ENCODE results near the gene PLEKHA5. TPM values are rescaled to one million over a fixed set of nuclear protein-coding genes. Genes with fewer than 3 reads are reported as not detected.

The PLEKHA5 gene
- total and polyA plus RNA-seq, 3 experiments from 2014 or later = 5.5 to 8.6 (median 5.7) TPM

GRCh38 chr12:19263672-19264071 lies 134.1 kb downstream of the PLEKHA5 start:
- Mint-ChIP-seq H3K27ac (no peak overlapping the region), H3K27me3 (no peaks in the 10 kb centered on the region), H3K36me3 (peaks cover 0 to 5% (median 0%) of the 10 kb centered on the region in 3 donors), H3K9me3 (no peaks in the 10 kb centered on the region), H3K4me1 (no peaks in the 10 kb centered on the region), H3K4me3 (no peak overlapping the region)
- Histone ChIP-seq H3K36me3 (ENCODE audit: insufficient read depth, low read length) (no peaks in the 10 kb centered on the region), H3K4me1 (ENCODE audit: insufficient read depth, low read length) (no peaks in the 10 kb centered on the region), H3K27me3 (ENCODE audit: insufficient read depth, low read length, poor library complexity, severe bottlenecking) (no peaks in the 10 kb centered on the region), H3K4me3 (ENCODE audit: low read length) (no peak overlapping the region), H3K9me3 (ENCODE audit: low read length) (no peaks in the 10 kb centered on the region), H3K27ac (ENCODE audit: low read depth, low read length) (no peak overlapping the region)
- POLR2A ChIA-PET = no interaction called here
- CTCF ChIA-PET = no interaction called here
- DNase-seq = no peak

- Mint-ChIP-seq H3K36me3 (peaks cover 0 to 10% (median 9%) of the 10 kb centered on the region in 3 donors), H3K4me1 (peaks cover 19 to 29% (median 21%) of the 10 kb centered on the region in 3 donors), H3K9me3 (no peaks in the 10 kb centered on the region), H3K27ac (peak overlapping the region; percentile 74 to 93 (median 82)), H3K27me3 (no peaks in the 10 kb centered on the region), H3K4me3 (peak overlapping the region in 6 of 7 donors; percentile 48 to 61 (median 52))
- no peaks in the 10 kb centered on the region for H3K36me3 ChIP-seq (ENCODE audit: insufficient read depth, low read length)
- DNase-seq = peak; percentile 48 to 89 (median 60)
- no peaks in the 10 kb centered on the region for H3K9me3 ChIP-seq (ENCODE audit: low read length)
- H3K4me1 ChIP-seq (ENCODE audit: insufficient read depth, low read length) = peaks cover 16% of the 10 kb centered on the region
- ChIA-PET CTCF (interaction anchor here (1.3 to 2.1 kb wide), 2 partner anchors 11 to 88 kb away, joined by 4 read pairs; no protein-coding TSS in a partner anchor), POLR2A (interaction anchor here (1.0 kb wide), 1 partner anchor 166 kb away, joined by 4 read pairs; the partner anchor contains the start of gene AEBP2)
- H3K27me3 ChIP-seq (ENCODE audit: insufficient read depth, low read length, poor library complexity, severe bottlenecking) = no peaks in the 10 kb centered on the region
- no peak overlapping the region for H3K27ac ChIP-seq (ENCODE audit: low read depth, low read length)
- H3K4me3 ChIP-seq (ENCODE audit: low read length) = no peak overlapping the region
These were observed 144.2 kb downstream of the PLEKHA5 start for GRCh38 chr12:19273482-19274330.

GRCh38 chr12:19276767-19277166 lies 147.2 kb downstream of the PLEKHA5 start:
- no peaks in the 10 kb centered on the region for H3K9me3 ChIP-seq (ENCODE audit: low read length)
- DNase-seq = no peak
- peaks cover 1 to 10% (median 5%) of the 10 kb centered on the region in 3 donors for H3K36me3 Mint-ChIP-seq
- POLR2A ChIA-PET = no interaction called here
- peaks cover 16% of the 10 kb centered on the region for H3K4me1 ChIP-seq (ENCODE audit: insufficient read depth, low read length)
- no peak overlapping the region for H3K4me3 Mint-ChIP-seq
- H3K27me3 Mint-ChIP-seq = no peaks in the 10 kb centered on the region
- H3K27ac ChIP-seq (ENCODE audit: low read depth, low read length) = no peak overlapping the region
- no peaks in the 10 kb centered on the region for H3K9me3 Mint-ChIP-seq
- H3K27me3 ChIP-seq (ENCODE audit: insufficient read depth, low read length, poor library complexity, severe bottlenecking) = no peaks in the 10 kb centered on the region
- no peak overlapping the region for H3K27ac Mint-ChIP-seq
- no peak overlapping the region for H3K4me3 ChIP-seq (ENCODE audit: low read length)
- peaks cover 19 to 27% (median 21%) of the 10 kb centered on the region in 3 donors for H3K4me1 Mint-ChIP-seq
- CTCF ChIA-PET = interaction anchor here (0.7 kb wide), 1 partner anchor 40 kb away, joined by 4 read pairs; no protein-coding TSS in a partner anchor
- H3K36me3 ChIP-seq (ENCODE audit: insufficient read depth, low read length) = no peaks in the 10 kb centered on the region

- no peaks in the 10 kb centered on the region for H3K27me3 Mint-ChIP-seq
- H3K9me3 ChIP-seq (ENCODE audit: low read length) = no peaks in the 10 kb centered on the region
- no peak overlapping the region for H3K4me3 Mint-ChIP-seq
- ChIA-PET POLR2A (no interaction called here), CTCF (interaction anchor here (1.0 kb wide), 1 partner anchor 10 kb away, joined by 3 read pairs; no protein-coding TSS in a partner anchor)
- H3K9me3 Mint-ChIP-seq = no peaks in the 10 kb centered on the region
- H3K27me3 ChIP-seq (ENCODE audit: insufficient read depth, low read length, poor library complexity, severe bottlenecking) = no peaks in the 10 kb centered on the region
- H3K27ac Mint-ChIP-seq = no peak overlapping the region
- H3K36me3 ChIP-seq (ENCODE audit: insufficient read depth, low read length) = no peaks in the 10 kb centered on the region
- H3K36me3 Mint-ChIP-seq = peaks cover 1 to 10% (median 5%) of the 10 kb centered on the region in 3 donors
- no peak overlapping the region for H3K27ac ChIP-seq (ENCODE audit: low read depth, low read length)
- no peak for DNase-seq
- H3K4me1 Mint-ChIP-seq = peaks cover 18 to 24% (median 21%) of the 10 kb centered on the region in 3 donors
- H3K4me1 ChIP-seq (ENCODE audit: insufficient read depth, low read length) = peaks cover 16% of the 10 kb centered on the region
- no peak overlapping the region for H3K4me3 ChIP-seq (ENCODE audit: low read length)
These were observed 148.2 kb downstream of the PLEKHA5 start for GRCh38 chr12:19277711-19278110.

- Histone ChIP-seq H3K4me1 (ENCODE audit: insufficient read depth, low read length) (peaks cover 14% of the 10 kb centered on the region), H3K4me3 (ENCODE audit: low read length) (no peak overlapping the region), H3K27me3 (ENCODE audit: insufficient read depth, low read length, poor library complexity, severe bottlenecking) (no peaks in the 10 kb centered on the region), H3K9me3 (ENCODE audit: low read length) (no peaks in the 10 kb centered on the region), H3K27ac (ENCODE audit: low read depth, low read length) (no peak overlapping the region), H3K36me3 (ENCODE audit: insufficient read depth, low read length) (no peaks in the 10 kb centered on the region)
- DNase-seq = no peak
- ChIA-PET POLR2A (no interaction called here), CTCF (interaction anchor here (1.0 kb wide), 1 partner anchor 10 kb away, joined by 3 read pairs; no protein-coding TSS in a partner anchor)
- H3K9me3 Mint-ChIP-seq = no peaks in the 10 kb centered on the region
- H3K4me1 Mint-ChIP-seq = peaks cover 14 to 19% (median 19%) of the 10 kb centered on the region in 3 donors
- no peak overlapping the region for H3K4me3 Mint-ChIP-seq
- H3K27me3 Mint-ChIP-seq = no peaks in the 10 kb centered on the region
- H3K27ac Mint-ChIP-seq = no peak overlapping the region
- H3K36me3 Mint-ChIP-seq = peaks cover 4 to 12% (median 5%) of the 10 kb centered on the region in 3 donors
These were observed 148.9 kb downstream of the PLEKHA5 start for GRCh38 chr12:19278407-19278806.

GRCh38 chr12:19282133-19282699 lies 152.7 kb downstream of the PLEKHA5 start:
- H3K36me3 Mint-ChIP-seq = peaks cover 0 to 9% (median 7%) of the 10 kb centered on the region in 3 donors
- Histone ChIP-seq H3K4me1 (ENCODE audit: insufficient read depth, low read length) (no peaks in the 10 kb centered on the region), H3K36me3 (ENCODE audit: insufficient read depth, low read length) (no peaks in the 10 kb centered on the region), H3K27ac (ENCODE audit: low read depth, low read length) (no peak overlapping the region), H3K4me3 (ENCODE audit: low read length) (no peak overlapping the region), H3K27me3 (ENCODE audit: insufficient read depth, low read length, poor library complexity, severe bottlenecking) (no peaks in the 10 kb centered on the region), H3K9me3 (ENCODE audit: low read length) (no peaks in the 10 kb centered on the region)
- POLR2A ChIA-PET = no interaction called here
- no peaks in the 10 kb centered on the region for H3K4me1 Mint-ChIP-seq
- DNase-seq = no peak
- no peaks in the 10 kb centered on the region for H3K9me3 Mint-ChIP-seq
- no peak overlapping the region for H3K4me3 Mint-ChIP-seq
- CTCF ChIA-PET = interaction anchor here (1.6 kb wide), 1 partner anchor 38 kb away, joined by 3 read pairs; no protein-coding TSS in a partner anchor
- no peak overlapping the region for H3K27ac Mint-ChIP-seq
- H3K27me3 Mint-ChIP-seq = no peaks in the 10 kb centered on the region

- Histone ChIP-seq H3K4me1 (ENCODE audit: insufficient read depth, low read length) (no peaks in the 10 kb centered on the region), H3K36me3 (ENCODE audit: insufficient read depth, low read length) (no peaks in the 10 kb centered on the region), H3K9me3 (ENCODE audit: low read length) (no peaks in the 10 kb centered on the region), H3K27me3 (ENCODE audit: insufficient read depth, low read length, poor library complexity, severe bottlenecking) (no peaks in the 10 kb centered on the region), H3K4me3 (ENCODE audit: low read length) (no peak overlapping the region), H3K27ac (ENCODE audit: low read depth, low read length) (no peak overlapping the region)
- Mint-ChIP-seq H3K4me3 (no peak overlapping the region), H3K36me3 (peaks cover 0 to 9% (median 7%) of the 10 kb centered on the region in 3 donors), H3K27ac (no peak overlapping the region), H3K4me1 (peaks cover 0 to 3% (median 0%) of the 10 kb centered on the region in 3 donors), H3K27me3 (no peaks in the 10 kb centered on the region), H3K9me3 (no peaks in the 10 kb centered on the region)
- CTCF ChIA-PET = interaction anchor here (1.5 kb wide), 1 partner anchor 11 kb away, joined by 4 read pairs; no protein-coding TSS in a partner anchor
- DNase-seq = no peak
- POLR2A ChIA-PET = no interaction called here
These were observed 155.1 kb downstream of the PLEKHA5 start for GRCh38 chr12:19284658-19285057.
